HEK293T (cell line): ENCODE data around the gene CTBP1.

ENCODE experiments used
- CTCF ChIA-PET: fragments of 350-600 bp; formaldehyde crosslinking; extraction: SDS; loops from one replicate; lab custom pipeline; 2021; ENCODE audit warnings: antibody characterized with exemption, inconsistent platforms; lab: Yijun Ruan, JAX
- POLR2A ChIA-PET: fragments of 350-600 bp; formaldehyde crosslinking; extraction: SDS; loops from one replicate; lab custom pipeline; 2020; ENCODE audit warnings: antibody characterized with exemption, inconsistent platforms; lab: Yijun Ruan, JAX
- DNase-seq: peaks from one replicate; pipeline ENCODE4 v3.0.0; 2012; ENCODE audit warnings: mixed read lengths; ENCODE audit errors: extremely low spot score
- ARNT ChIP-seq: fragments of 450-650 bp; IDR thresholded peaks from 2 replicates; pipeline ENCODE4 v1.6.1; 2017; ENCODE audit warnings: mild to moderate bottlenecking
- BHLHE40 ChIP-seq: fragments of 450-650 bp; IDR thresholded peaks from 2 replicates; pipeline ENCODE4 v1.6.1; 2016; ENCODE audit warnings: mild to moderate bottlenecking, moderate library complexity, borderline replicate concordance
- CTBP1 ChIP-seq: fragments of 450-650 bp; IDR thresholded peaks from 2 replicates; pipeline ENCODE4 v1.6.1; 2016; ENCODE audit warnings: borderline replicate concordance
- ELF4 ChIP-seq: fragments of 450-650 bp; IDR thresholded peaks from 2 replicates; pipeline ENCODE4 v1.6.1; 2017; ENCODE audit warnings: antibody characterized with exemption
- FOXA1 ChIP-seq: fragments of 450-650 bp; IDR thresholded peaks from 2 replicates; pipeline ENCODE4 v1.6.1; 2016; ENCODE audit warnings: mild to moderate bottlenecking
- FOXK2 ChIP-seq: fragments of 450-650 bp; IDR thresholded peaks from 2 replicates; pipeline ENCODE4 v1.6.1; 2016; ENCODE audit warnings: mild to moderate bottlenecking
- FOXM1 ChIP-seq: fragments of 450-650 bp; IDR thresholded peaks from 2 replicates; pipeline ENCODE4 v1.6.1; 2017; ENCODE audit warnings: mild to moderate bottlenecking, borderline replicate concordance
- HDGF ChIP-seq: fragments of 450-650 bp; IDR thresholded peaks from 2 replicates; pipeline ENCODE4 v1.6.1; 2017; ENCODE audit warnings: antibody characterized with exemption, borderline replicate concordance
- L3MBTL2 ChIP-seq: fragments of 450-650 bp; conservative IDR thresholded peaks from 2 replicates; pipeline ENCODE4 v1.6.1; 2016; ENCODE audit warnings: mild to moderate bottlenecking
- LEF1 ChIP-seq: fragments of 450-650 bp; IDR thresholded peaks from 2 replicates; pipeline ENCODE4 v1.6.1; 2017; ENCODE audit warnings: mild to moderate bottlenecking, borderline replicate concordance
- NFRKB ChIP-seq: fragments of 450-650 bp; IDR thresholded peaks from 2 replicates; pipeline ENCODE4 v1.6.1; 2016; ENCODE audit warnings: mild to moderate bottlenecking, moderate library complexity
- PKNOX1 ChIP-seq: fragments of 450-650 bp; IDR thresholded peaks from 2 replicates; pipeline ENCODE4 v1.6.1; 2016
- SP1 ChIP-seq: fragments of 450-650 bp; IDR thresholded peaks from 2 replicates; pipeline ENCODE4 v1.6.1; 2017
- SUZ12 ChIP-seq: fragments of 450-650 bp; IDR thresholded peaks from 2 replicates; pipeline ENCODE4 v1.6.1; 2016; ENCODE audit warnings: mild to moderate bottlenecking
- TARDBP ChIP-seq: fragments of 450-650 bp; IDR thresholded peaks from 2 replicates; pipeline ENCODE4 v1.6.1; 2016
- ZNF384 ChIP-seq: fragments of 450-650 bp; IDR thresholded peaks from 2 replicates; pipeline ENCODE4 v1.6.1; 2016

Gene CTBP1

GRCh38 chr4:1246111-1246881 is 2.6 kb downstream of the CTBP1 start:
- CTCF ChIA-PET = no interaction called here
- DNase-seq = no peak
- POLR2A ChIA-PET = interaction anchor here (1.3 to 3.0 kb wide), 2 partner anchors 43 to 100 kb away, joined by 4 to 22 read pairs; partner anchors contain the start of genes MAEA and UVSSA
- TF ChIP-seq LEF1 = no peak
- no peak for TF ChIP-seq ARNT
- TF ChIP-seq SUZ12 = no peak
- no peak for TF ChIP-seq SP1
- TF ChIP-seq FOXA1 = no peak
- no peak for TF ChIP-seq ZNF384
- TF ChIP-seq L3MBTL2 = no peak
- no peak for TF ChIP-seq FOXK2
- TF ChIP-seq ELF4 = no peak
- TF ChIP-seq HDGF = no peak
- TF ChIP-seq BHLHE40 = no peak

- no peak for TF ChIP-seq FOXM1
- TF ChIP-seq CTBP1 = no peak
- no peak for TF ChIP-seq NFRKB
- TF ChIP-seq L3MBTL2 = no peak
- no peak for TF ChIP-seq FOXA1
- no peak for TF ChIP-seq PKNOX1
- TF ChIP-seq LEF1 = no peak
- TF ChIP-seq TARDBP = no peak
- no peak for TF ChIP-seq SP1
- no peak for TF ChIP-seq ARNT
- ChIA-PET CTCF (no interaction called here), POLR2A (no interaction called here)
- DNase-seq = no peak
Observed at GRCh38 chr4:1245481-1246051, 3.4 kb downstream of the CTBP1 start.

- ChIA-PET POLR2A (no interaction called here), CTCF (no interaction called here)
- TF ChIP-seq HDGF = no peak
- TF ChIP-seq FOXA1 = no peak
- TF ChIP-seq TARDBP = no peak
- TF ChIP-seq ARNT = no peak
- no peak for TF ChIP-seq L3MBTL2
- no peak for TF ChIP-seq SUZ12
- no peak for TF ChIP-seq FOXK2
- TF ChIP-seq CTBP1 = no peak
- TF ChIP-seq LEF1 = no peak
- no peak for TF ChIP-seq BHLHE40
- TF ChIP-seq ELF4 = no peak
- TF ChIP-seq NFRKB = no peak
- no peak for TF ChIP-seq SP1
- no peak for TF ChIP-seq PKNOX1
- TF ChIP-seq FOXM1 = no peak
- no peak for TF ChIP-seq ZNF384
- DNase-seq = no peak
Observed at GRCh38 chr4:1244978-1245471, 3.9 kb downstream of the CTBP1 start.

GRCh38 chr4:1244081-1244977 is 4.6 kb downstream of the CTBP1 start:
- ChIA-PET POLR2A (no interaction called here), CTCF (interaction anchor here (0.7 kb wide), 1 partner anchor 106 kb away, joined by 3 read pairs; no protein-coding TSS in a partner anchor)
- no peak for DNase-seq
- no peak for TF ChIP-seq LEF1
- no peak for TF ChIP-seq FOXA1
- no peak for TF ChIP-seq L3MBTL2
- TF ChIP-seq ZNF384 = no peak
- no peak for TF ChIP-seq ARNT
- no peak for TF ChIP-seq SP1
- TF ChIP-seq BHLHE40 = no peak
- TF ChIP-seq SUZ12 = no peak
- no peak for TF ChIP-seq NFRKB

GRCh38 chr4:1243451-1244080 is 5.4 kb downstream of the CTBP1 start:
- CTCF ChIA-PET = interaction anchor here (0.7 kb wide), 1 partner anchor 107 kb away, joined by 3 read pairs; no protein-coding TSS in a partner anchor
- TF ChIP-seq ARNT (no peak), FOXK2 (no peak), ELF4 (no peak), FOXM1 (no peak), BHLHE40 (no peak), SUZ12 (no peak), SP1 (no peak), HDGF (no peak)
- POLR2A ChIA-PET = no interaction called here
- no peak for DNase-seq
